Right lobe of liver (tissue), 4 donors: Measurements from ENCODE around the gene KIR2DL1.

ENCODE experiments used
- POLR2A ChIP-seq: fragments of 450-650 bp; IDR thresholded peaks from one replicate; pipeline ENCODE4 v1.6.1; 2017; ENCODE audit warnings: antibody characterized with exemption, mild to moderate bottlenecking
- TF ChIP-seq, protein P1 (sequence below), 4 donors: fragments of 200-600 bp in 3 of 4; fragments of 450-650 bp in 1 of 4; IDR thresholded peaks; one replicate each; pipeline versions ENCODE4 v1.5.1 to v1.8.0; 2016 to 2022; ENCODE audit warnings: antibody characterized with exemption in 4 of 4, mild to moderate bottlenecking in 2 of 4
- donor health status: DM: no; HTN: no; CAD: no.
- donor health status: DM: no; HTN: no; CAD: no.
- donor health status: DM: no; HTN: yes; CAD: no.

DNA sequence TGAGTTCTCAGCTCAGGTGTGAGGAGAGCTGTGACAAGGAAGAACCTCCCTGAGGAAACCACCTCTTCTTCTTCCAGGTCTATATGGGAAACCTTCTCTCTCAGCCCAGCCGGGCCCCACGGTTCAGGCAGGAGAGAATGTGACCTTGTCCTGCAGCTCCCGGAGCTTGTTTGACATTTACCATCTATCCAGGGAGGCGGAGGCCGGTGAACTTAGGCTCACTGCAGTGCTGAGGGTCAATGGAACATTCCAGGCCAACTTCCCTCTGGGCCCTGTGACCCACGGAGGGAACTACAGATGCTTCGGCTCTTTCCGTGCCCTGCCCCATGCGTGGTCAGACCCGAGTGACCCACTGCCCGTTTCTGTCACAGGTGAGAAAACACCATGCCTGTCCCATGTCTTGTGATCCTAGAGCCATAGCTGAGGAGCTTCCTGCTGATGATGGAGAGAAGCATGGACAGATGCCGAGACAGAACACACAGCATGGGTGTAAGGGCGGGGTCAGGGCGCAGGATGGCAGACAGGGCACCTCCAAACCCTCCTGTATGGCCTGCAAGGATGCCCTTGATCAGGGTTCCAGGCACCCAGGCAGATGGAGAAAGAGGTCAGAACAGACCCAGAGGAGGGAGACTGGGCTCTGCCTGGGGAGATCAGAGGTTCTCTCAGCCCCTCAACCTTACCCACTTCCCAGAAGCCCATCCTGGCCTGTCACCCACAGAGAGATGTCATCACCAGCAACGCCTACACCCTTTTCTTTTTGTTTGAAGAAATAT is 40.0 kb upstream of the KIR2DL1 start:
- TF ChIP-seq, protein P1, sequence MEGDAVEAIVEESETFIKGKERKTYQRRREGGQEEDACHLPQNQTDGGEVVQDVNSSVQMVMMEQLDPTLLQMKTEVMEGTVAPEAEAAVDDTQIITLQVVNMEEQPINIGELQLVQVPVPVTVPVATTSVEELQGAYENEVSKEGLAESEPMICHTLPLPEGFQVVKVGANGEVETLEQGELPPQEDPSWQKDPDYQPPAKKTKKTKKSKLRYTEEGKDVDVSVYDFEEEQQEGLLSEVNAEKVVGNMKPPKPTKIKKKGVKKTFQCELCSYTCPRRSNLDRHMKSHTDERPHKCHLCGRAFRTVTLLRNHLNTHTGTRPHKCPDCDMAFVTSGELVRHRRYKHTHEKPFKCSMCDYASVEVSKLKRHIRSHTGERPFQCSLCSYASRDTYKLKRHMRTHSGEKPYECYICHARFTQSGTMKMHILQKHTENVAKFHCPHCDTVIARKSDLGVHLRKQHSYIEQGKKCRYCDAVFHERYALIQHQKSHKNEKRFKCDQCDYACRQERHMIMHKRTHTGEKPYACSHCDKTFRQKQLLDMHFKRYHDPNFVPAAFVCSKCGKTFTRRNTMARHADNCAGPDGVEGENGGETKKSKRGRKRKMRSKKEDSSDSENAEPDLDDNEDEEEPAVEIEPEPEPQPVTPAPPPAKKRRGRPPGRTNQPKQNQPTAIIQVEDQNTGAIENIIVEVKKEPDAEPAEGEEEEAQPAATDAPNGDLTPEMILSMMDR (IDR thresholded peaks at IDR 0.05): no peak
- no peak for TF ChIP-seq POLR2A
